HG02678 (cell line): ENCODE measurements around the gene MECP2.
A peak's percentile ranks its signal among the peaks of the same experiment; 100 is the strongest.

Experiments
- ATAC-seq: cut with Tn5 transposase; IDR thresholded peaks from one replicate; pipeline ENCODE4 v1.9.1; 2021; ENCODE audit warnings: mild to moderate bottlenecking, moderate library complexity; ENCODE audit not compliant: unreplicated experiment

MECP2 gene

GRCh38 chrX:154116426-154117211, 19.1 kb upstream of the MECP2 start:
- ATAC-seq, result no peak

- no peak for ATAC-seq
Observed at GRCh38 chrX:154115750-154116149, 18.2 kb upstream of the MECP2 start.

GRCh38 chrX:154115071-154115470, 17.6 kb upstream of the MECP2 start:
- no peak for ATAC-seq

- no peak for ATAC-seq
Observed at GRCh38 chrX:154114652-154115051, 17.1 kb upstream of the MECP2 start.

GRCh38 chrX:154113729-154114128, 16.2 kb upstream of the MECP2 start:
- no peak for ATAC-seq

GRCh38 chrX:154098551-154098950, 1.0 kb upstream of the MECP2 start:
- no peak for ATAC-seq

GRCh38 chrX:154097003-154097588, 421 bp downstream of the MECP2 start:
- peak; percentile 38 for ATAC-seq

GRCh38 chrX:154096140-154097002, 1.1 kb downstream of the MECP2 start:
- ATAC-seq, result no peak

GRCh38 chrX:154094833-154095232, 2.7 kb downstream of the MECP2 start:
- ATAC-seq, result no peak

GRCh38 chrX:154093965-154094364, 3.6 kb downstream of the MECP2 start:
- ATAC-seq, result no peak

- no peak for ATAC-seq
Observed at GRCh38 chrX:154092371-154092770, 5.1 kb downstream of the MECP2 start.

GRCh38 chrX:154091678-154092077, 5.8 kb downstream of the MECP2 start:
- ATAC-seq, result no peak

GRCh38 chrX:154090731-154091130, 6.8 kb downstream of the MECP2 start:
- ATAC-seq, result no peak

- ATAC-seq, result no peak
Observed at GRCh38 chrX:154084449-154085300, 12.8 kb downstream of the MECP2 start.

- ATAC-seq, result no peak
Observed at GRCh38 chrX:154083126-154083517, 14.4 kb downstream of the MECP2 start.

- ATAC-seq, result no peak
Observed at GRCh38 chrX:154082396-154083125, 15.0 kb downstream of the MECP2 start.

- ATAC-seq, result no peak
Observed at GRCh38 chrX:154077101-154077500, 20.4 kb downstream of the MECP2 start.

- ATAC-seq, result no peak
Observed at GRCh38 chrX:154074199-154074598, 23.3 kb downstream of the MECP2 start.

GRCh38 chrX:154072192-154072591, 25.3 kb downstream of the MECP2 start:
- no peak for ATAC-seq

- no peak for ATAC-seq
Observed at GRCh38 chrX:154068560-154068959, 29.0 kb downstream of the MECP2 start.
